Measurements from ENCODE around the gene FGA.
A peak's percentile ranks its signal among the peaks of the same experiment; 100 is the strongest.

Gene FGA

GRCh38 chr4:154562697-154563254 is 27.8 kb downstream of the FGA start, which contains the start of gene FGB:
Gene FGB (plus strand): TSS chr4:154563011. CDS start chr4:154563019, 8 bp downstream.
- no peak for DNase-seq (ENCODE audit: low read depth)
- no peak for TF ChIP-seq CTCF (IDR thresholded peaks at IDR 0.05; ENCODE audit: low read depth, low read length, missing control alignments)
- H3K4me3 ChIP-seq (ENCODE audit: low read depth, low read length): no peak within 1 kb of the TSS
- in situ Hi-C loops (cut with HindIII; ENCODE audit: low sequenced_read_pairs): no loop called here

- in situ Hi-C loops (cut with HindIII; ENCODE audit: low sequenced_read_pairs): no loop called here
- TF ChIP-seq CTCF (IDR thresholded peaks at IDR 0.05; ENCODE audit: low read depth, low read length, missing control alignments): no peak
- peak; percentile 20 for DNase-seq (ENCODE audit: low read depth)
- no peak overlapping the region for H3K4me3 ChIP-seq (ENCODE audit: low read depth, low read length)
Measured at GRCh38 chr4:154560824-154561231, 29.7 kb downstream of the FGA start.

GRCh38 chr4:154560419-154560801 is 30.1 kb downstream of the FGA start:
- in situ Hi-C loops (cut with HindIII; ENCODE audit: low sequenced_read_pairs): no loop called here
- DNase-seq (ENCODE audit: low read depth): no peak
- no peak overlapping the region for H3K4me3 ChIP-seq (ENCODE audit: low read depth, low read length)
- TF ChIP-seq CTCF (IDR thresholded peaks at IDR 0.05; ENCODE audit: low read depth, low read length, missing control alignments): no peak

- DNase-seq (ENCODE audit: low read depth): peak; percentile 49
- TF ChIP-seq CTCF (IDR thresholded peaks at IDR 0.05; ENCODE audit: low read depth, low read length, missing control alignments): peak; percentile 62
- in situ Hi-C loops (cut with HindIII; ENCODE audit: low sequenced_read_pairs): no loop called here
- no peak overlapping the region for H3K4me3 ChIP-seq (ENCODE audit: low read depth, low read length)
Measured at GRCh38 chr4:154559494-154560418, 30.8 kb downstream of the FGA start.

GRCh38 chr4:154559141-154559493 is 31.4 kb downstream of the FGA start:
- no peak overlapping the region for H3K4me3 ChIP-seq (ENCODE audit: low read depth, low read length)
- in situ Hi-C loops (cut with HindIII; ENCODE audit: low sequenced_read_pairs): no loop called here
- no peak for DNase-seq (ENCODE audit: low read depth)
- no peak for TF ChIP-seq CTCF (IDR thresholded peaks at IDR 0.05; ENCODE audit: low read depth, low read length, missing control alignments)

GRCh38 chr4:154551872-154552686 is 38.5 kb downstream of the FGA start:
- in situ Hi-C loops (cut with HindIII; ENCODE audit: low sequenced_read_pairs): no loop called here
- DNase-seq (ENCODE audit: low read depth): peak; percentile 69
- H3K4me3 ChIP-seq (ENCODE audit: low read depth, low read length): no peak overlapping the region
- TF ChIP-seq CTCF (IDR thresholded peaks at IDR 0.05; ENCODE audit: low read depth, low read length, missing control alignments): peak; percentile 87
